ENCODE measurements around the gene SIGLEC6.

DNA sequence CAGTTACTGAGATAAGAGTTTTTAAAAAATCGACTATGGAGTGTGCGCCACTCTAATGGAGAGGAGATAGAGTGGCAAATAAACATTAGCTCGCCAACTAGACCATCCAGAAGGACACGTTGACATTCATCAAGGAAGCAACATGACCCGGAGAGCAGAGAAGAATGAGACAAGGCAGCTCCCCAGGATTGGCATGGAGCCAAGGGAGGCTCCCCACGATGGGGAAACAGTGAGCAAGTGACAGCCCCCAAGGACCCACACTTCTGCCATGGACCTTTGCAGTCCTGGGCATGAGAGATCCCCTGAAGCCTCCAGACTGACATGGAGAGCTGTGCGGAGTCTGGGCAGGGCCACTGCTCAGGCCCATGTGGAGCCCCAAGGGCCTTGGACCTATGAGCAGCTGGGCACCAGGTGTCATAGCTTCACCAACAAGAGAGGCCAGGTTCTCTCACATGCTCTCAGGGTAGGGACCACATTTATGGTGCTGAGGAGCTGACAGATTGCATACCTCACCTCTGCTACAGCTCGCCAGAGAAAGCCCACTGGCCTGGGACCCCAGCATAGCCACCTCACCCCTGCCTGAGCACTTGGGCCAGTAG, 6.7 kb downstream of the SIGLEC6 start:
- TF ChIP-seq, protein P1, sequence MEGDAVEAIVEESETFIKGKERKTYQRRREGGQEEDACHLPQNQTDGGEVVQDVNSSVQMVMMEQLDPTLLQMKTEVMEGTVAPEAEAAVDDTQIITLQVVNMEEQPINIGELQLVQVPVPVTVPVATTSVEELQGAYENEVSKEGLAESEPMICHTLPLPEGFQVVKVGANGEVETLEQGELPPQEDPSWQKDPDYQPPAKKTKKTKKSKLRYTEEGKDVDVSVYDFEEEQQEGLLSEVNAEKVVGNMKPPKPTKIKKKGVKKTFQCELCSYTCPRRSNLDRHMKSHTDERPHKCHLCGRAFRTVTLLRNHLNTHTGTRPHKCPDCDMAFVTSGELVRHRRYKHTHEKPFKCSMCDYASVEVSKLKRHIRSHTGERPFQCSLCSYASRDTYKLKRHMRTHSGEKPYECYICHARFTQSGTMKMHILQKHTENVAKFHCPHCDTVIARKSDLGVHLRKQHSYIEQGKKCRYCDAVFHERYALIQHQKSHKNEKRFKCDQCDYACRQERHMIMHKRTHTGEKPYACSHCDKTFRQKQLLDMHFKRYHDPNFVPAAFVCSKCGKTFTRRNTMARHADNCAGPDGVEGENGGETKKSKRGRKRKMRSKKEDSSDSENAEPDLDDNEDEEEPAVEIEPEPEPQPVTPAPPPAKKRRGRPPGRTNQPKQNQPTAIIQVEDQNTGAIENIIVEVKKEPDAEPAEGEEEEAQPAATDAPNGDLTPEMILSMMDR (conservative IDR thresholded peaks at IDR 0.05): no peak
- TF ChIP-seq ZFX (IDR thresholded peaks at IDR 0.05): no peak

Measured in C4-2B (cell line).